Caco-2 (cell line): ENCODE data around the gene CORIN. TPM values are rescaled to one million over a fixed set of nuclear protein-coding genes. Genes with fewer than 3 reads are reported as not detected.
"Not testable (repeated sequence)": the region's sequence is repeated elsewhere in the genome, so short reads cannot be mapped to it uniquely, and the experiment has no call there.

ENCODE experiments used
- BruUV-seq: library from RNA; stranded (reverse); fragments of 400-500 nt; replicated peaks from 2 replicates; lab custom pipeline; 2021; lab: Mats Ljungman, UMichigan
- CTCF ChIA-PET: fragments of 300-600 bp; sonication (Branson Sonifier 250); formaldehyde crosslinking; loops from one replicate; lab custom pipeline; 2022; ENCODE audit warnings: antibody characterized with exemption; lab: Charles Lee
- POLR2A ChIA-PET: fragments of 300-600 bp; sonication (Branson Sonifier 250); formaldehyde crosslinking; loops from one replicate; lab custom pipeline; 2022; ENCODE audit warnings: antibody characterized with exemption; lab: Charles Lee
- DNase-seq, 2 experiments: peaks; one replicate each; pipeline versions ENCODE4 v3.0.0 to v3.0.0-alpha.2; 2020 to 2022
- H3K27me3 ChIP-seq: replicated peaks from 2 replicates; pipeline ENCODE4 v1.6.0; 2011; ENCODE audit warnings: low read length; ENCODE audit not compliant: control insufficient read depth, insufficient read depth
- H3K36me3 ChIP-seq: 2 replicates; pipeline ENCODE4 v1.5.1; 2011; ENCODE audit warnings: low read length; ENCODE audit not compliant: control insufficient read depth, insufficient read depth
- H3K4me1 ChIP-seq: fragments of 250-450 bp; sonication (Bioruptor Pico); 2 replicates; pipeline ENCODE4 v1.5.1; 2020; ENCODE audit warnings: mild to moderate bottlenecking
- H3K4me3 ChIP-seq: 2 replicates; pipeline ENCODE4 v1.5.1; 2011; ENCODE audit warnings: low read depth, mild to moderate bottlenecking, control low read depth, low read length
- H3K9me3 ChIP-seq: fragments of 250-450 bp; sonication (Bioruptor Pico); 2 replicates; pipeline ENCODE4 v1.5.1; 2020; ENCODE audit warnings: mild to moderate bottlenecking, moderate library complexity
- H3K27ac Mint-ChIP-seq: one replicate; pipeline ENCODE4 v1.8.0; 2022; ENCODE audit warnings: mixed read lengths; ENCODE audit not compliant: unreplicated experiment
- H3K27me3 Mint-ChIP-seq: one replicate; pipeline ENCODE4 v1.8.0; 2022; ENCODE audit warnings: mixed read lengths; ENCODE audit not compliant: insufficient read depth, unreplicated experiment
- H3K36me3 Mint-ChIP-seq: one replicate; pipeline ENCODE4 v1.8.0; 2022; ENCODE audit warnings: mild to moderate bottlenecking, mixed read lengths; ENCODE audit not compliant: insufficient read depth, unreplicated experiment
- H3K4me1 Mint-ChIP-seq: one replicate; pipeline ENCODE4 v1.8.0; 2022; ENCODE audit warnings: low read depth, mixed read lengths; ENCODE audit not compliant: unreplicated experiment
- H3K4me3 Mint-ChIP-seq: one replicate; pipeline ENCODE4 v1.8.0; 2022; ENCODE audit warnings: mild to moderate bottlenecking, moderate library complexity, mixed read lengths; ENCODE audit not compliant: unreplicated experiment
- H3K9me3 Mint-ChIP-seq: one replicate; pipeline ENCODE4 v1.8.0; 2022; ENCODE audit warnings: mixed read lengths; ENCODE audit not compliant: unreplicated experiment
- intact Hi-C: fragments of 100-400 bp; cut with micrococcal nuclease; formaldehyde crosslinking; loops from one replicate; pipeline ENCODE4 v1.10.0; 2022; ENCODE audit not compliant: unreplicated experiment
- total RNA-seq: library from RNA; stranded (reverse); gene quantifications from 2 replicates; pipeline ENCODE4 v1.2.3, GENCODE V29; 2022
- TF ChIP-seq, protein P1 (sequence below), 2 experiments: fragments of 200-600 bp in 1 of 2; IDR thresholded peaks; 1 replicate in 1 of 2; 2 replicates in 1 of 2; pipeline versions ENCODE4 v1.5.1 to v1.8.0; 2011 to 2022; ENCODE audit warnings: antibody characterized with exemption in 1 of 2, control low read depth in 1 of 2, inconsistent platforms in 1 of 2, low read depth in 1 of 2, low read length in 1 of 2, mild to moderate bottlenecking in 1 of 2, moderate library complexity in 1 of 2; ENCODE audit not compliant: insufficient read depth in 1 of 2, severe bottlenecking in 1 of 2, unreplicated experiment in 1 of 2

Gene CORIN
- total RNA-seq, 1 experiment from 2014 or later: 0.27 TPM

DNA sequence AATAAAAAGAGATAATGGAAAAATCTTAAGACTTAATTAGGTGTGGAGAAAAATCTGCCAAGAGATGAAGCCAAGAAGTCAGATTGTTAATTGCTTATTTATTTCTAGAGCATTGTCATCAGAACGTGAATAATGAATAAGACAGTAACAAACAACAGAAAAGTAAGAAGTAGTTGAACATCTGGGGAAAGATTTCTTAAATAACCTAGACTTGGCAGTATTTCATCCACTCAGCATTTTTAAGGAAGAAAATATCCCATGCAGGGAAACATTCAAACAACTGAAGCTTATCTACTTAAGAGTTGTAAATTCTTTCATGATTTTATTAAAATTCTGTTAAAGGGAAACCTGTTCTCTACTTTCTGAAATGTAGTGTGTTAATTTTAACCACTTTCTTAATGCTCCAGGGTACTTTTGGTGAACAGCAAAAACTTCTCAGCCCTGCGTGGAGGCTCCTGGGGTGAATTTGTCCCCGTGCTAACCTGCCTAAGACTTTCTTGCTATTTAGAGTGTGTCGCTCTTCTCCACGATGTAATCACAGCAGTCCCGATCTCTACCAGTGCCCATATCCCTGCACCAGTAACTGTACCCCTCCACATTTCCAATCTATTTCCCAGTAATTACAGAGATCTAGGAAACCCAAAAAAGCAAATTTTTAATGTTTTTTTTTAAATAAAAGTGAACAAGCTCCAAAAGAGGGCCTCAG is 124.6 kb downstream of the CORIN start:
- CTCF ChIA-PET: no interaction called here
- no peak overlapping the region for H3K27ac Mint-ChIP-seq
- Histone ChIP-seq H3K4me3 (no peak overlapping the region), H3K27me3 (no peaks in the 10 kb centered on the region), H3K4me1 (peaks cover 5% of the 10 kb centered on the region; the same call in 1 of the 2 replicates), H3K36me3 (no peaks in the 10 kb centered on the region), H3K9me3 (no peaks in the 10 kb centered on the region)
- POLR2A ChIA-PET: no interaction called here
- H3K36me3 Mint-ChIP-seq: no peaks in the 10 kb centered on the region
- TF ChIP-seq, protein P1, sequence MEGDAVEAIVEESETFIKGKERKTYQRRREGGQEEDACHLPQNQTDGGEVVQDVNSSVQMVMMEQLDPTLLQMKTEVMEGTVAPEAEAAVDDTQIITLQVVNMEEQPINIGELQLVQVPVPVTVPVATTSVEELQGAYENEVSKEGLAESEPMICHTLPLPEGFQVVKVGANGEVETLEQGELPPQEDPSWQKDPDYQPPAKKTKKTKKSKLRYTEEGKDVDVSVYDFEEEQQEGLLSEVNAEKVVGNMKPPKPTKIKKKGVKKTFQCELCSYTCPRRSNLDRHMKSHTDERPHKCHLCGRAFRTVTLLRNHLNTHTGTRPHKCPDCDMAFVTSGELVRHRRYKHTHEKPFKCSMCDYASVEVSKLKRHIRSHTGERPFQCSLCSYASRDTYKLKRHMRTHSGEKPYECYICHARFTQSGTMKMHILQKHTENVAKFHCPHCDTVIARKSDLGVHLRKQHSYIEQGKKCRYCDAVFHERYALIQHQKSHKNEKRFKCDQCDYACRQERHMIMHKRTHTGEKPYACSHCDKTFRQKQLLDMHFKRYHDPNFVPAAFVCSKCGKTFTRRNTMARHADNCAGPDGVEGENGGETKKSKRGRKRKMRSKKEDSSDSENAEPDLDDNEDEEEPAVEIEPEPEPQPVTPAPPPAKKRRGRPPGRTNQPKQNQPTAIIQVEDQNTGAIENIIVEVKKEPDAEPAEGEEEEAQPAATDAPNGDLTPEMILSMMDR (IDR thresholded peaks at IDR 0.05; ENCODE audit: insufficient read depth in 1 of 2, low read depth in 1 of 2, low read length in 1 of 2, severe bottlenecking in 1 of 2, unreplicated experiment in 1 of 2): no peak
- peaks cover 7% of the 10 kb centered on the region for H3K4me1 Mint-ChIP-seq
- H3K9me3 Mint-ChIP-seq: no peaks in the 10 kb centered on the region
- intact Hi-C loops: no loop called here
- peaks cover 9% of the 10 kb centered on the region for H3K27me3 Mint-ChIP-seq
- no TSS peak for BruUV-seq
- no peak overlapping the region for H3K4me3 Mint-ChIP-seq
- no peak for DNase-seq

- Histone ChIP-seq H3K27me3 (no peaks in the 10 kb centered on the region), H3K9me3 (no peaks in the 10 kb centered on the region), H3K4me3 (no peak overlapping the region), H3K4me1 (peaks cover 5% of the 10 kb centered on the region; the same call in 1 of the 2 replicates), H3K36me3 (no peaks in the 10 kb centered on the region)
- TF ChIP-seq, protein P1 (IDR thresholded peaks at IDR 0.05; ENCODE audit: insufficient read depth in 1 of 2, low read depth in 1 of 2, low read length in 1 of 2, severe bottlenecking in 1 of 2, unreplicated experiment in 1 of 2): no peak
- H3K36me3 Mint-ChIP-seq: no peaks in the 10 kb centered on the region
- H3K9me3 Mint-ChIP-seq: no peaks in the 10 kb centered on the region
- no peak for DNase-seq
- no peaks in the 10 kb centered on the region for H3K4me1 Mint-ChIP-seq
- no peak overlapping the region for H3K4me3 Mint-ChIP-seq
- ChIA-PET CTCF (interaction anchor here (1.6 kb wide), 1 partner anchor 125 kb away, joined by 3 read pairs; no protein-coding TSS in a partner anchor), POLR2A (no interaction called here)
- BruUV-seq: no TSS peak
- peaks cover 9% of the 10 kb centered on the region for H3K27me3 Mint-ChIP-seq
- no peak overlapping the region for H3K27ac Mint-ChIP-seq
- intact Hi-C loops: no loop called here
Observed at GRCh38 chr4:47711646-47712045, 126.2 kb downstream of the CORIN start.

DNA sequence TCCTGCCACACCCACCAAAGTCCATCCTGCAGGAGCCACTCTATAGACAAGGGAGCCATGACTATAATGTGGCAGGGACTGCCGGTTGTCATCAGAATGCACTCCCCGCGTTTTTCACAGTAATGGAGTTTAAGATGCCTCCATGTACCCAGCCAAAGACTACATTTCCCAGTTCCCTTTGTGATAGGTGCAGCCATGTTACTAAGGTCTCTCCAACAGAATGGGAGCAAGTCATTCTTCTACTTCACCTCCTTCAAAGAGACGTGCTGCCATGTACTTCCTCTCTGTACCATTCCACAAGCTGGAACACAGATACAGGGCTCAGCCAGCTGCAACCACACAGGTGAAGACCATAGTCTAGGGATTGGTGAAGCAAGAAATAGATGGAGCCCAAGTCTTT is 126.7 kb downstream of the CORIN start:
- Mint-ChIP-seq H3K27ac (no peak overlapping the region), H3K4me1 (no peaks in the 10 kb centered on the region), H3K4me3 (no peak overlapping the region), H3K36me3 (no peaks in the 10 kb centered on the region), H3K27me3 (peaks cover 9% of the 10 kb centered on the region), H3K9me3 (no peaks in the 10 kb centered on the region)
- Histone ChIP-seq H3K4me3 (no peak overlapping the region), H3K9me3 (no peaks in the 10 kb centered on the region), H3K27me3 (no peaks in the 10 kb centered on the region), H3K4me1 (peaks cover 3% of the 10 kb centered on the region; the same call in 1 of the 2 replicates), H3K36me3 (no peaks in the 10 kb centered on the region)
- intact Hi-C loops: no loop called here
- BruUV-seq: no TSS peak
- DNase-seq: no peak
- ChIA-PET POLR2A (no interaction called here), CTCF (interaction anchor here (1.6 kb wide), 1 partner anchor 125 kb away, joined by 3 read pairs; no protein-coding TSS in a partner anchor)
- TF ChIP-seq, protein P1 (IDR thresholded peaks at IDR 0.05; ENCODE audit: insufficient read depth in 1 of 2, low read depth in 1 of 2, low read length in 1 of 2, severe bottlenecking in 1 of 2, unreplicated experiment in 1 of 2): no peak

GRCh38 chr4:47706352-47706751 is 131.5 kb downstream of the CORIN start:
- intact Hi-C loops, DNase-seq, H3K9me3 ChIP-seq, H3K4me3 ChIP-seq, H3K36me3 Mint-ChIP-seq, H3K4me3 Mint-ChIP-seq, H3K4me1 ChIP-seq, H3K9me3 Mint-ChIP-seq, POLR2A ChIA-PET, H3K36me3 ChIP-seq, BruUV-seq, H3K4me1 Mint-ChIP-seq, H3K27me3 ChIP-seq, H3K27ac Mint-ChIP-seq, H3K27me3 Mint-ChIP-seq: not testable (repeated sequence)
- CTCF ChIA-PET: interaction anchor here (5.0 kb wide), 1 partner anchor 130 kb away, joined by 108 read pairs; the partner anchor contains the start of gene CORIN
